NCI-H446 treated with DMSO at 0.1 percent for 48 hours (cell line): ENCODE data around the gene CEP89.
"Not testable (repeated sequence)": the region's sequence is repeated elsewhere in the genome, so short reads cannot be mapped to it uniquely, and the experiment has no call there.

Experiments
- DNase-seq: peaks from one replicate; lab custom pipeline; 2025; lab: John Stamatoyannopoulos, UW

The CEP89 gene

GRCh38 chr19:32869966-32870573 lies 101.7 kb downstream of the CEP89 start:
- no peak for DNase-seq

GRCh38 chr19:32869369-32869965 lies 102.3 kb downstream of the CEP89 start, which contains the start of gene SLC7A9:
Gene SLC7A9 (minus strand): TSS chr19:32869767. CDS start chr19:32868534, 1,233 bp downstream.
- DNase-seq = no peak

GRCh38 chr19:32868206-32868950 lies 103.4 kb downstream of the CEP89 start:
- DNase-seq = no peak

GRCh38 chr19:32867436-32867835 lies 104.3 kb downstream of the CEP89 start:
- not testable (repeated sequence) for DNase-seq

GRCh38 chr19:32866564-32867265 lies 105.0 kb downstream of the CEP89 start:
- no peak for DNase-seq

- DNase-seq = no peak
Observed at GRCh38 chr19:32866061-32866460, 105.7 kb downstream of the CEP89 start.

GRCh38 chr19:32865326-32865725 lies 106.4 kb downstream of the CEP89 start:
- DNase-seq = no peak

GRCh38 chr19:32864318-32865007 lies 107.3 kb downstream of the CEP89 start:
- no peak for DNase-seq

GRCh38 chr19:32863841-32864240 lies 107.9 kb downstream of the CEP89 start:
- no peak for DNase-seq

GRCh38 chr19:32863301-32863700 lies 108.5 kb downstream of the CEP89 start:
- DNase-seq = no peak

- DNase-seq = no peak
Observed at GRCh38 chr19:32862741-32863140, 109.0 kb downstream of the CEP89 start.

GRCh38 chr19:32862173-32862572 lies 109.6 kb downstream of the CEP89 start:
- DNase-seq = no peak

- no peak for DNase-seq
Observed at GRCh38 chr19:32861596-32861995, 110.2 kb downstream of the CEP89 start.

GRCh38 chr19:32859591-32859990 lies 112.2 kb downstream of the CEP89 start:
- DNase-seq = no peak

GRCh38 chr19:32858559-32858958 lies 113.2 kb downstream of the CEP89 start:
- no peak for DNase-seq

GRCh38 chr19:32858155-32858554 lies 113.6 kb downstream of the CEP89 start:
- no peak for DNase-seq

GRCh38 chr19:32857584-32857983 lies 114.2 kb downstream of the CEP89 start:
- no peak for DNase-seq

- DNase-seq = not testable (repeated sequence)
Observed at GRCh38 chr19:32856818-32857217, 114.9 kb downstream of the CEP89 start.

- DNase-seq = no peak
Observed at GRCh38 chr19:32852216-32852615, 119.5 kb downstream of the CEP89 start.

GRCh38 chr19:32848035-32848434 lies 123.7 kb downstream of the CEP89 start:
- not testable (repeated sequence) for DNase-seq

- no peak for DNase-seq
Observed at GRCh38 chr19:32843716-32844245, 128.0 kb downstream of the CEP89 start.

GRCh38 chr19:32842061-32842460 lies 129.7 kb downstream of the CEP89 start:
- no peak for DNase-seq
